ENCODE measurements around the gene SYT1.

DNA sequence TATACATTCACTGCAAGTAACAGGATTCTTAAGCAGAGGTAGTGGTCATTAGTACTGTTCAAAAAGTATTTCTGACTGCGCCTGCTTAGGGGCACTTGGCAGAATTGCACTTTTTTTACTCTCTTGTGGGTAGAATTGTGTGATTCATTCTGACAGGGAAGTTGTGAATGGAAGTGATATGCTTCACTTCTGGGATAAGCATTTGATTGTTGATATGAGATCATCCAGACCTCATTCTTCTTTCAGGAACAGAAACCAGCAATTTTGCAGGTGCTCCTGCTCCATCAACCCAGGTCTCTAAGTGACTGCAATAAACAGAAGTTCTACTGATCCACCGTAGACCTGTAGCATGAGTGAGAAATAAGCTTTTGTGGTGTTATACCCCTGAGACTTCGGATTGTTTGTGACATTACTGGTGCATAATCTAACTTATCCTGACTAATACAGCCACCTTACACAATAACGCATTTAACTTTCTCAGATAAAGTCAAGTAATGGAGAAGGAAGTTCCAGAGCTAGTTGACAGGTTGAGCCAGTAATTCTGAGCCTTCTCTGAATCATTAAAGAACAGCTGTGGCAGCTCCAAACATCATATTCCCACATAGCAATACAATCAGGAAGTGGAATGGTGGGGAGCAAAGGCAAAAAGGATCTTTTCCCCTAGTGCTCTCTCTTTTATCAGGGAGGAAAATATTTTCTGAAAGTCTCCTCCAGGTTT, 387.9 kb downstream of the SYT1 start:
- TF ChIP-seq, protein P1, sequence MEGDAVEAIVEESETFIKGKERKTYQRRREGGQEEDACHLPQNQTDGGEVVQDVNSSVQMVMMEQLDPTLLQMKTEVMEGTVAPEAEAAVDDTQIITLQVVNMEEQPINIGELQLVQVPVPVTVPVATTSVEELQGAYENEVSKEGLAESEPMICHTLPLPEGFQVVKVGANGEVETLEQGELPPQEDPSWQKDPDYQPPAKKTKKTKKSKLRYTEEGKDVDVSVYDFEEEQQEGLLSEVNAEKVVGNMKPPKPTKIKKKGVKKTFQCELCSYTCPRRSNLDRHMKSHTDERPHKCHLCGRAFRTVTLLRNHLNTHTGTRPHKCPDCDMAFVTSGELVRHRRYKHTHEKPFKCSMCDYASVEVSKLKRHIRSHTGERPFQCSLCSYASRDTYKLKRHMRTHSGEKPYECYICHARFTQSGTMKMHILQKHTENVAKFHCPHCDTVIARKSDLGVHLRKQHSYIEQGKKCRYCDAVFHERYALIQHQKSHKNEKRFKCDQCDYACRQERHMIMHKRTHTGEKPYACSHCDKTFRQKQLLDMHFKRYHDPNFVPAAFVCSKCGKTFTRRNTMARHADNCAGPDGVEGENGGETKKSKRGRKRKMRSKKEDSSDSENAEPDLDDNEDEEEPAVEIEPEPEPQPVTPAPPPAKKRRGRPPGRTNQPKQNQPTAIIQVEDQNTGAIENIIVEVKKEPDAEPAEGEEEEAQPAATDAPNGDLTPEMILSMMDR (conservative IDR thresholded peaks at IDR 0.05; ENCODE audit: low read depth in 2 of 2): no peak
- TF ChIP-seq EZH2 (IDR thresholded peaks at IDR 0.05; ENCODE audit: low read depth, unreplicated experiment) (no peak), REST (IDR thresholded peaks at IDR 0.05; ENCODE audit: unreplicated experiment) (no peak), ZNF114 (CRISPR knock-in tag; IDR thresholded peaks at IDR 0.05) (no peak), EZH2phosphoT487 (IDR thresholded peaks at IDR 0.05; ENCODE audit: unreplicated experiment) (no peak), JUNB (IDR thresholded peaks at IDR 0.05; ENCODE audit: unreplicated experiment) (no peak), POLR2AphosphoS5 (IDR thresholded peaks at IDR 0.05; ENCODE audit: low read depth) (no peak), ZNF462 (CRISPR knock-in tag; IDR thresholded peaks at IDR 0.05) (no peak), NANOG (IDR thresholded peaks at IDR 0.05; ENCODE audit: borderline replicate concordance) (no peak), ZNF331 (CRISPR knock-in tag; IDR thresholded peaks at IDR 0.05; ENCODE audit: low read depth) (no peak), CREB1 (CRISPR knock-in tag; IDR thresholded peaks at IDR 0.05; ENCODE audit: low read depth) (no peak)
- TF ChIP-seq, protein P2, sequence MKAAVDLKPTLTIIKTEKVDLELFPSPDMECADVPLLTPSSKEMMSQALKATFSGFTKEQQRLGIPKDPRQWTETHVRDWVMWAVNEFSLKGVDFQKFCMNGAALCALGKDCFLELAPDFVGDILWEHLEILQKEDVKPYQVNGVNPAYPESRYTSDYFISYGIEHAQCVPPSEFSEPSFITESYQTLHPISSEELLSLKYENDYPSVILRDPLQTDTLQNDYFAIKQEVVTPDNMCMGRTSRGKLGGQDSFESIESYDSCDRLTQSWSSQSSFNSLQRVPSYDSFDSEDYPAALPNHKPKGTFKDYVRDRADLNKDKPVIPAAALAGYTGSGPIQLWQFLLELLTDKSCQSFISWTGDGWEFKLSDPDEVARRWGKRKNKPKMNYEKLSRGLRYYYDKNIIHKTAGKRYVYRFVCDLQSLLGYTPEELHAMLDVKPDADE (IDR thresholded peaks at IDR 0.05): no peak
